ENCODE data around the gene N4BP2.
A peak's percentile ranks its signal among the peaks of the same experiment; 100 is the strongest.

Gene N4BP2

GRCh38 chr4:40192114-40193015, 135.7 kb downstream of the N4BP2 start:
- DNase-seq (ENCODE audit: low read depth): no peak

- DNase-seq (ENCODE audit: low read depth): no peak
Measured at GRCh38 chr4:40193016-40193571, 136.4 kb downstream of the N4BP2 start.

- DNase-seq (ENCODE audit: low read depth): no peak
Measured at GRCh38 chr4:40193578-40193977, 136.9 kb downstream of the N4BP2 start.

DNA sequence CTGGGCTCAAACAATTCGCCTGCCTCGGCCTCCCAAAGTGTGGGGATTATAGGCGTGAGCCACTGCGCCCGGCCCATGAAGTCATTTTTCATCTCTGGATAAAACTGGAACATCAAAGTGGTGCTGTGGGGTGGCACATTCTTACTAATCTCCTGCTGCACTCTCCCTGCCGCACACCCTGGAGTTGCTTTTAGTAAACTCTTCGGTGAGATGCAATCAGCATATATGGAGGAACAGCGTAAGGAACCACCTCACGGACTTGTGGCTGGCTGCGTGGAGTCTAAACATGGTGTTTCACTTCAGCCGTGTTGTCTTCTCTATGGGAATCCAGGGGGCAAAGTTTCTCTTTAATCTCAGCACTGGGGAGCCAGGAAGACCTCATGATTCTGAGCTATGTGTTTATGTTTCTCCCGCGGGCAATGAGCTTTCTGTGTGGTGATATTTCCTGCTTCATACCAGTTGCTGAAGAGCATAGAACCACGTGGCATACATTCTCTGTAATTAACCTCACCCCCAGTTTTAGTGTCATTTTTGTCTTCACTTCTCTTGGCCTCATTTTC, 138.0 kb downstream of the N4BP2 start:
- DNase-seq (ENCODE audit: low read depth): no peak

GRCh38 chr4:40195182-40196177, 138.8 kb downstream of the N4BP2 start:
- DNase-seq (ENCODE audit: low read depth): no peak

DNA sequence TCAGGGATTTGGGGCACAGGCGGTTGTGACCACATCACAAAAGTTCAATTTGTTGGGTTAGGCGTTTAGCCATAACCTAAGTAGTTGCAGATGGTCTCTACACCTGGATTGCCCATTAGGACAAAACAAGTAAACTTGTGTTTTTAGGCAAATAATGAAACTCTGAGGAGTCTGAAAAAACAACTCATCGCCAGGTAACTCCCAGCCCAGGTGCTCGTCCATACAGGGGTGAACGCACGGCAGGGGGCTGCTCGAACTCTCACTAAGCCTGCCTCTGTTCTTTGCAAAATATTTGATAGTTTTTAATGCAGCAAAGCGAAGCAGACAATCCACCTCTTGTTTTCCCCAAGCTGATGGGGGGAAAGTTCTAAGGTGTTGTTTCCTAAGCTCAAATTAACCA, 139.6 kb downstream of the N4BP2 start:
- no peak for DNase-seq (ENCODE audit: low read depth)

DNA sequence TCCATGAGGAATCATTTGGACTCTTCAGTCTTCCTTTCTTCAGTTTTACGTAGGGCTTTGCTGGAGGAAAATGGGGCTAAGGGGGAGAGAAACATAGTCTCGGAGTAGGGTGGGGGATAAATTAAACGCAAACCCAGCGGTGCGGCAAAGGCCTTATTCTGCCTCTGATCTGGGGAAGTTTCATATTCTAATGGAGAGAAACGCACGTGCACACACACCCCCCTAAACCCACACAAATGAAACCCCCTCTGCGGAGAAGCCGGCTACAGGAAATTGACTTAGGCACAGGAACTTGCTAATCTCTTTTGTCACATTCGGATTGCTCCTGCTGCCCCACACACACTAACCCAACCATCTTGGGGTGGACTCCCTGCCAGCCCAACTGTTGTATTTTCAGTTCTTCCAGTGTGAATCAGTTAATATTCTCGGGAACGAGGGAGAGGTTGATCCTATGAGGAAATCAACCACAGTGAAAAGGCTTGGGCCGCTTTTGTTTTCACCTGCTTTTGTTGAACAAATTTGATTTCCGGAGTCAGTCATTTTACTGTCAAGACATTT, 140.2 kb downstream of the N4BP2 start, which contains the start of gene RHOH:
RHOH (plus strand) TSS at position 308 of the 558 bp plus-strand sequence. CDS start 46,356 bp downstream, outside the sequence.
- DNase-seq (ENCODE audit: low read depth): peak; percentile 59

GRCh38 chr4:40197879-40198689, 141.4 kb downstream of the N4BP2 start:
- DNase-seq (ENCODE audit: low read depth): no peak

DNA sequence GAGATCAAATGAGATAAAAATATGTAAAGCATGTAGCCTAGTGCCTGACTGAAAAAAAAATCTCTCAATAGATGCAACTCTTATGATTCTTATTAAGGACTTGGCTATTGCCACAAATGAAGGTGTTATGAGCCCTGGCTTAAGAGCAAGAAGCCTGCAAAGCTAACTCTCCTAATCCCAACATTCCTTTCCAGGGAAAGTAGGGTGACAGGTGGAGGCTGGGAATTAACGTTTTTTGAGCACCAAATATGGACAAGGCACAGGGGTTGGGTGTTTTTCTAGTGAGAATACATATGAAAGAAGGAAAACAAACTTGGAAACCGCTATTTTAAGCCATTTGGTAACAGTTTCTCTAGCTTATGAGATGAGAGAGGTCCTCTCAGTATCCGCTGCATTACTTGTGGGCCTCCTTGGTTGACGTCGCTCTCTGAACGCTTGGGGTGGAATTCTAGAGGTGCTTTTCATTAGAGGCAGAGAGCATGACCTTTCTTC, 142.6 kb downstream of the N4BP2 start:
- no peak for DNase-seq (ENCODE audit: low read depth)

GRCh38 chr4:40199999-40200874, 143.6 kb downstream of the N4BP2 start:
- DNase-seq (ENCODE audit: low read depth): no peak

GRCh38 chr4:40200875-40201801, 144.5 kb downstream of the N4BP2 start:
- no peak for DNase-seq (ENCODE audit: low read depth)

DNA sequence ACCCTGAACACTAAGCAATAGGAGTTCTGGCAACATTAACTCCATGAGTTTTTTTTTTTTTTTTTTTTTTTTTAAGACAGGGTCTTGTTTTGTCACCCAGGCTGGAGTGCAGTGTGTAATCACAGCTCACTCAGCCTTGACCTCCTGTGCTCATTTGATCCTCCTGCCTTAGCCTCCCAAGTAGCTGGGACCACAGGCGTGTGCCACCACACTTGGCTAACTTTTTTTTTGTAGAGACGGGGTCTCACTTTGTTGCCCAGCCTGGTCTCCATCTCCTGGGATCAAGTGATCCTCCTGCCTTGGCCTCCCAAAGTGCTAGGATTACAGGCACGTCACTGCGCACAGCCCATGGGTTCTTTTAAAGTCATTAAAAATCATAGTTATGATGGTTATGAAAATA, 145.2 kb downstream of the N4BP2 start:
- DNase-seq (ENCODE audit: low read depth): no peak

- no peak for DNase-seq (ENCODE audit: low read depth)
Measured at GRCh38 chr4:40202474-40202873, 145.8 kb downstream of the N4BP2 start.

DNA sequence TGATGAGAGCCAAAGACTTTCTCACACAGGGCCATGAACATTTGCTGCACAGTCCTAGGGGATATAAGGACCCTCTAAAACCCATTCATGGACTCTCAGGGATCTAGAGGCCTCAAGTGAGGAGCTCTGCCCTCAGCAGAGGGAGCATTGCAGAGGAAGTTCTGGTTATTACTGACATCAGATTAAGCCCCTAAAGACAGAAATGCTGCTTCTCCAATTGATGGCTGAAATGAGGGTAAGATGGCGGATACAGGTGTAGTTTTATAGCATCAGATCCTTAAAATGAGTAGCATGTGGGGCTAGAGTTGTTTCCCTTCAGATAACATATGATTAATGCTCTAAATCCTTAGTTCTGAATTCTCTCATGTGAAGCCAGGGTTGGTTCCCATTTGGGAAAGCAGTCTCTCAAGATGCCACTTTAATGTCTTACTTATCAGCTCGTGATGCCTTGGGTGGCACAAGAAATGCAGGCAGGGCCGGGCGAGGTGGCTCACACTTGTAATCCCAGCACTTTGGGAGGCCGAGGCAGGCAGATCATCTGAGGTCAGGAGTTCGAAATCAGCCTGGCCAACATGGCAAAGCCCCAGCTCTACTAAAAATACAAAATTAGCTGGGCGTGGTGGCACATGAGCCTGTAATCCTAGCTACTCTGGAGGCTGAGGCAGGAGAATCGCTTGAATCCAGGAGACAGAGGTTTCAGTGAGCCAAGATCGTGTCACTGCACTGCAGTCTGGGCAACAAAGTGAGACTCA, 148.0 kb downstream of the N4BP2 start:
- DNase-seq (ENCODE audit: low read depth): no peak

- no peak for DNase-seq (ENCODE audit: low read depth)
Measured at GRCh38 chr4:40205259-40206198, 148.9 kb downstream of the N4BP2 start.

GRCh38 chr4:40206426-40206825, 149.8 kb downstream of the N4BP2 start:
- DNase-seq (ENCODE audit: low read depth): no peak

All from activated T-cell treated with anti-CD3 and anti-CD28 coated beads for 1 hour (primary cell).